NT2/D1 (cell line): ENCODE data around the gene CCDC69.

Source experiments
- DNase-seq: peaks from one replicate; pipeline ENCODE4 v3.0.0-alpha.2; 2011; ENCODE audit warnings: low read depth, low spot score
- H3K27me3 ChIP-seq: 2 replicates; pipeline ENCODE4 v1.6.0; 2011; ENCODE audit warnings: mild to moderate bottlenecking; ENCODE audit not compliant: insufficient read length, insufficient read depth
- H3K36me3 ChIP-seq: 2 replicates; pipeline ENCODE4 v1.6.1; 2011; ENCODE audit warnings: mild to moderate bottlenecking, low read length, mixed read lengths; ENCODE audit not compliant: insufficient read depth, insufficient read length
- H3K4me1 ChIP-seq: 2 replicates; pipeline ENCODE4 v1.5.1; 2011; ENCODE audit not compliant: insufficient read depth, insufficient read length
- H3K4me3 ChIP-seq: 2 replicates; pipeline ENCODE4 v1.5.1; 2011; ENCODE audit warnings: low read depth; ENCODE audit not compliant: insufficient read length
- H3K9ac ChIP-seq: 2 replicates; pipeline ENCODE4 v1.6.0; 2011; ENCODE audit warnings: low read depth; ENCODE audit not compliant: insufficient read length
- H3K9me3 ChIP-seq: 2 replicates; pipeline ENCODE4 v1.5.1; 2011; ENCODE audit warnings: mild to moderate bottlenecking, low read length; ENCODE audit not compliant: insufficient read depth
- SUZ12 ChIP-seq: IDR thresholded peaks from 2 replicates; pipeline ENCODE4 v1.6.1; 2011; ENCODE audit not compliant: insufficient read length, insufficient read depth; ENCODE audit errors: extremely low read depth
- YY1 ChIP-seq: IDR thresholded peaks from 2 replicates; pipeline ENCODE4 v1.6.1; 2011; ENCODE audit not compliant: insufficient read length, insufficient read depth
- ZNF274 ChIP-seq: IDR thresholded peaks from 2 replicates; pipeline ENCODE4 v1.6.1; 2011; ENCODE audit warnings: mild to moderate bottlenecking, low read depth, low read length

CCDC69 gene

DNA sequence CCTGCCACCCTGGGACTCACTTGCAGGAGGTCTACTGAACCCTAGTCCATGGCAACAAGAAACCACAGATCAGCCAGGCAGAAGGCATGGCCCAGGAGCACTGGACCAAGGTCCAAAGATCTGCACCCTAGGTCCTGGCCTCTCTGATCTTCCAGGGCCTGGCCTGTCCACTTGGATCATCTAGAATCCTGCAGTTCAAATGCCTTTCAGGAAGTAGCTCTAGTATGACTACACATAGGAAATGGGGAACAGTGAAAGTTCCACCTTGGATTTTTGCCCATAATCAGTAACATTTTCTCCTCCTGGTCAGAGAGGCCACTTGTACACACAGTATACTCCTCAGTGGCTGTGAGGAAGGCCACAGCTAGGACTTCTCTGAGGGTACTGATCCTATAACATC, 77.8 kb downstream of the CCDC69 start:
- DNase-seq: no peak
- Histone ChIP-seq H3K9ac (no peak overlapping the region), H3K27me3 (no peaks in the 10 kb centered on the region), H3K4me1 (peaks cover 16% of the 10 kb centered on the region), H3K9me3 (no peaks in the 10 kb centered on the region), H3K4me3 (no peak overlapping the region), H3K36me3 (peaks cover 63% of the 10 kb centered on the region)
- no peak for TF ChIP-seq SUZ12

DNA sequence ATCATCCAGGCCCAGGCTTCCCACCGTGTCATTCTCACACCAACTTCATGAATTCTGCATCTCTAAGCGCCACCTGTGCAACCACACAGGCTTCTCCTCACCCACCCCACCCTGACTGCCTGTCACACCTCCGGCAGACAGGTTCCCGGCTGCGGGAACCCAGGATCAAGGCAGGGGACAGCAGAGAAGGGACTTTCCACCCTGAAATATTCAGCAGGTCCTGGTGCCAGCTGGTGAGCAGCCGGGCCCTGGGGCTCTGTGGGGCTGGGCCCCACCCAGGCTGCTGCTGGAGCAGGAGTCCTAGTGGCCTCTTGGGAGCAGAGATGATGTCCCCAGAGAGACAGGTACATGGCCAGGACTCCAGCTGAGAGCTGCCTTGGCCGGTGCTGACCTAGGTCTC, 79.0 kb downstream of the CCDC69 start:
- peaks cover 70% of the 10 kb centered on the region for H3K36me3 ChIP-seq
- DNase-seq: no peak
- H3K9me3 ChIP-seq: no peaks in the 10 kb centered on the region
- no peak overlapping the region for H3K4me3 ChIP-seq
- H3K27me3 ChIP-seq: no peaks in the 10 kb centered on the region
- H3K4me1 ChIP-seq: peaks cover 12% of the 10 kb centered on the region
- TF ChIP-seq SUZ12 (no peak), ZNF274 (no peak), YY1 (no peak)
- H3K9ac ChIP-seq: no peak overlapping the region

DNA sequence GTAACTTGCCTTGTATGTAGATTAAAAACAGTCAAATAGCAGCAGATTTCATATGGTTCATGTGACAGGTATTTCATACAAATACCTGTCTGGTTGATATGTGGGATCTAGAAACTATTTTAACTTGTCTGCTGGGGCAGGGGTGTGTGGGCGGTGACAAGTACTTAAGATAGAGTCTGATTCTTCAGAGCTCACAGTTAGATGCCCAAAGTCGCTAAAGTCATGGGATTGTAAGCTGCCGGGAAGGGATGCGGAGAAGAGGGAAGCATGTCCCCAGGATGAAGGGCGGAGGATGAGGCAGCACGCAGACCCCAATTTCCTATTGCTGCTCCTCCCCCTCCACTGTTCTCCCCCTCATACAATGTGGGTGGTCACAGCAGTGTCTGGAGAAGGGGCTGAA, 79.6 kb downstream of the CCDC69 start:
- DNase-seq: no peak
- Histone ChIP-seq H3K9me3 (no peaks in the 10 kb centered on the region), H3K9ac (no peak overlapping the region), H3K4me3 (no peak overlapping the region), H3K27me3 (no peaks in the 10 kb centered on the region), H3K36me3 (peaks cover 75% of the 10 kb centered on the region), H3K4me1 (peaks cover 12% of the 10 kb centered on the region)
- TF ChIP-seq YY1 (no peak), SUZ12 (no peak), ZNF274 (no peak)

DNA sequence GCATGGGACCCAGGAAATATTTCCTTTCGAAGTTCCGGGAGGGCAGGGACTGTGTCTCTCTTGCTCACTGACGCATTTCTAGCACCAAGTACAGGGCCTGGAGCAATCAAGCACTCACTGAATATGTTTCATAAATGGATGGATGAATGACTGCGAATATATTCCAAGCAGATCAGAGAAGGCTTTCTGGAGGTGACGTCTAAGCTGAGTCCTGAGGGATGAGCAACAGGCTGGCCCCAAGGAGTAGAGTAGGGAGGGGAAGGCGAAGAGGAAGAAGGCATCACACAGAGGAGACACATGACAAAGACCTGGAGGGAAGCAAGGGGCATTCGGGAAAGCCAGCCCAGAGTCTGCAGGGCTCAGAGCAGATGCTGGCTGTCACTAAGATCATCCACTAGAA, 80.2 kb downstream of the CCDC69 start:
- Histone ChIP-seq H3K36me3 (peaks cover 81% of the 10 kb centered on the region), H3K9me3 (no peaks in the 10 kb centered on the region), H3K4me3 (no peak overlapping the region), H3K9ac (no peak overlapping the region), H3K27me3 (no peaks in the 10 kb centered on the region), H3K4me1 (peaks cover 12% of the 10 kb centered on the region)
- TF ChIP-seq SUZ12 (no peak), YY1 (no peak), ZNF274 (no peak)
- DNase-seq: no peak

DNA sequence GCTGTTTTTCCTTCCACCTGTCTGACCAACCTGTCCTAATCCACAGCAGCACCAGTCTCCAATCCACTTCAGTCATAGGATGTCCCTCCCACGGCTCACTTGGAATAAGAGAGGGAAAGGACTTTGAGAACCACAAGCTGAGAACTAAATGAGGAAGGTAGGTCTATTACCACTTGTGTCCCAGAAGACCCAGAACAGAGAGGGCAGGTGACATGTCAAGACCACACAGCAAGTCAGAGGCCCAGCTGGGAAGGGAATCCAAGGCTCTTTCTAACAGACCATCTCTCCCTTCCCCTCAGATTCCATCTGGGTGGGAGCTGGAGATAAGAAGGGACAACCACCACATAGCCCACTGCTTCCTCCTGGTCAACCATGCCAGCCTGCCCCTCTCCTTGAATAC, 81.0 kb downstream of the CCDC69 start:
- no peak overlapping the region for H3K4me3 ChIP-seq

DNA sequence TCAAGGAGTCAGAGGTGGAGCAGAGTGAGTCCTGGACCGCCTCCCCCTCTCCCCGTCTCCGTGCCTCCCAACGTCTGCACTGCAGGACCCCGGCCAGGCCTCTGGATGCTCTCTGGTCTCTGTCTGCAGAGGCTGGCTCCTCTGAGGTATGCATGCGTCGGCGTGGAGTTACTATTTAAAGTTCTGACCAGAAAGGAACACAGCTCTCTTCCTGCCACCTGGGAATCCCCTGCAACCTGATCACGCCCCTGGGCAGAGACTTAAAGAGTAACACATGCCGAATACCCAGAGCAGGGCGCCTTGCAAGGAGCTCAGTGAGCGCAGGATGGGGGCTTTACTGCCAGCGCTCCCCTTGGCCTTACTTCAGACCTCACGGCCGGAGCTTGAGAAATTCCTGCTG, 82.4 kb downstream of the CCDC69 start:
- no peaks in the 10 kb centered on the region for H3K27me3 ChIP-seq
- peak overlapping the region; percentile 42 for H3K9ac ChIP-seq

More for the DNA sequence above, 81.0 kb downstream of the CCDC69 start:
- Histone ChIP-seq H3K9me3 (no peaks in the 10 kb centered on the region), H3K27me3 (no peaks in the 10 kb centered on the region), H3K9ac (no peak overlapping the region), H3K4me1 (peaks cover 12% of the 10 kb centered on the region), H3K36me3 (peaks cover 81% of the 10 kb centered on the region)
- TF ChIP-seq YY1: no peak
- TF ChIP-seq SUZ12: no peak
- TF ChIP-seq ZNF274: no peak
- DNase-seq: no peak

DNA sequence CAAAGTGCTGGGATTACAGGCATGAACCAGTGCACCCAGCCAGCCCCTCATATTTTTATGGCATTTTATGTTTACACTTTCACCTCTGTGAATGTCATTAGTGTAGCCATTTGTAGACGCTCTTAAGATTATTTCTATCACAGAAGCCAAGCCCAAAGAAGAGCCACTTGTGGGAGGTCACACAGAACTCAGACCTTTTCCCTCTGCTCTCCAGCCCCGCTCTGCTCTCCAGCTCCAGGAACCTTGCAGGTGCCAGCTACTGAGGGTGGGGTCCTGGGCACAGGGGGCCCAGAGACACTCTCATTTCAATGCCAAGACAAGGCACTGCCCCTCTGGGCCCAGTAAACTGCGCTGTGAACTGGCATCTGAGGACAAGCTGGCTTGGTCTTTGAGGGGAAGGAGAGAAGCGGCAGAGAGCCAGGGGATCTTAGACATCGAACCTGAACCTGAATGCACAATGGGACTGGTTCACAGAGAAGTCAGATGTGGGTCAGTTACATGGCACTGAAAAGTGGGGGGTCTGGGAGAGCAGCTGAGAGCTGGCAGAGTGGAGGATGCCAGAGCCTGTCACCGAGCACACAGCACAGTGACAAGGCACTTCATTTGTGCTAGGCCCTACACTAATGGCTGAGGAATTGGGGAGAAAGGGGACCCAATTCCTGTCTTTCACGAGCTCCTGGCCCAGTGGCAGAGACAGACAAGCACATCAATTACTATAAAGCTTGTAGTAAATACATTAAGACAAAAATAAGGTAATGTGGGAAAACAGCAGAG, 83.0 kb downstream of the CCDC69 start:
- Histone ChIP-seq H3K4me3 (no peak overlapping the region), H3K27me3 (no peaks in the 10 kb centered on the region), H3K9me3 (no peaks in the 10 kb centered on the region), H3K9ac (peak overlapping the region; percentile 42), H3K4me1 (peaks cover 11% of the 10 kb centered on the region), H3K36me3 (peaks cover 82% of the 10 kb centered on the region)
- no peak for DNase-seq
- TF ChIP-seq YY1 (no peak), ZNF274 (no peak), SUZ12 (no peak)

More for the DNA sequence above, 82.4 kb downstream of the CCDC69 start:
- Histone ChIP-seq H3K36me3 (peaks cover 82% of the 10 kb centered on the region), H3K9me3 (no peaks in the 10 kb centered on the region), H3K4me1 (peaks cover 12% of the 10 kb centered on the region), H3K4me3 (no peak overlapping the region)
- no peak for DNase-seq
- TF ChIP-seq SUZ12: no peak
- no peak for TF ChIP-seq ZNF274
- TF ChIP-seq YY1: no peak
